ENCODE measurements around the gene CLEC2A.

DNA sequence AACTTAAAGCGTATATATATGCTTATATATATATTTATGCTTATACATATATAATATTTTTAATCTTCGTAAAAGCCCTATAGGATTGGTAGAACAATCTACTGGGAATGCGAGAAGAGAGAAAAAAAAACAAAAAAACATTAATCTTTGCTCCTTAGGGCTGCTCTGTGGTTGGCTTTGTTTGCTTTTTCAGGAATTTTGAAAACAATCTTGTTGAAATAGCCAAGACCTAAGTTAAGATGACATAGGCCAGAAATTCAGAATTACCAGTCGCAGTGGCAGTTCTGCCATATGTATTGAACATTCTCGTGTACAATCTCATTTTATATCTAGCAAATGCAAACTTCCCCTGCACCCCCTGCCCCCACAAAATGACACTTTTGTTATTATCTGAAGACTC, 50.2 kb downstream of the CLEC2A start:
- TF ChIP-seq, protein P1, sequence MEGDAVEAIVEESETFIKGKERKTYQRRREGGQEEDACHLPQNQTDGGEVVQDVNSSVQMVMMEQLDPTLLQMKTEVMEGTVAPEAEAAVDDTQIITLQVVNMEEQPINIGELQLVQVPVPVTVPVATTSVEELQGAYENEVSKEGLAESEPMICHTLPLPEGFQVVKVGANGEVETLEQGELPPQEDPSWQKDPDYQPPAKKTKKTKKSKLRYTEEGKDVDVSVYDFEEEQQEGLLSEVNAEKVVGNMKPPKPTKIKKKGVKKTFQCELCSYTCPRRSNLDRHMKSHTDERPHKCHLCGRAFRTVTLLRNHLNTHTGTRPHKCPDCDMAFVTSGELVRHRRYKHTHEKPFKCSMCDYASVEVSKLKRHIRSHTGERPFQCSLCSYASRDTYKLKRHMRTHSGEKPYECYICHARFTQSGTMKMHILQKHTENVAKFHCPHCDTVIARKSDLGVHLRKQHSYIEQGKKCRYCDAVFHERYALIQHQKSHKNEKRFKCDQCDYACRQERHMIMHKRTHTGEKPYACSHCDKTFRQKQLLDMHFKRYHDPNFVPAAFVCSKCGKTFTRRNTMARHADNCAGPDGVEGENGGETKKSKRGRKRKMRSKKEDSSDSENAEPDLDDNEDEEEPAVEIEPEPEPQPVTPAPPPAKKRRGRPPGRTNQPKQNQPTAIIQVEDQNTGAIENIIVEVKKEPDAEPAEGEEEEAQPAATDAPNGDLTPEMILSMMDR (IDR thresholded peaks at IDR 0.05 in 8 of 11, conservative IDR thresholded peaks at IDR 0.05 in 3 of 11) = no peak
- no peak for TF ChIP-seq POLR2A (IDR thresholded peaks at IDR 0.05)
- TF ChIP-seq POLR2AphosphoS5 (IDR thresholded peaks at IDR 0.05) = no peak

Measured in spleen (tissue), 7 donors.